Retina (tissue), 1 donor: ENCODE results near the gene S100A14.

Source experiments
- DNase-seq: peaks from one replicate; pipeline ENCODE4 v3.0.0-alpha.2; 2016

The S100A14 gene

GRCh38 chr1:153638261-153638660 is 22.1 kb upstream of the S100A14 start:
- DNase-seq = no peak

DNA sequence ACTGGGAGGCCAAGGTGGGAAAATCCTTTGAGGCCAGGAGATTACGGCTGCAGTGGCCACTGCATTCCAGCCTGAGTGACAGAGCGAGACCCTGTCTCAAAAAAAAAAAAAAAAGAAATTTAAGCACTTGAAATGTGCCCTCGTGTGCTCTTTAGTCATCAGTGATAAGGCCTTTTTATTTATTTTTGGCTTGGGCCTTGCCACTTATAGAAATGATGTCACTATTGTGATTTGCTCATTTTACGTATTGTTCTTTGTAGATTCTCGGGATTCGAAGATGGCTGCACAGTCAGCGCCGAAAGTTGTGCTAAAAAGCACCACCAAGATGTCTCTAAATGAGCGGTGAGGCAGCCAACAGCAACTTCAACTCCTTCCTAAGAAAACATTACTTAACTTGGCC is 20.2 kb upstream of the S100A14 start:
- no peak for DNase-seq

GRCh38 chr1:153635872-153636271 is 19.7 kb upstream of the S100A14 start:
- DNase-seq = no peak

DNA sequence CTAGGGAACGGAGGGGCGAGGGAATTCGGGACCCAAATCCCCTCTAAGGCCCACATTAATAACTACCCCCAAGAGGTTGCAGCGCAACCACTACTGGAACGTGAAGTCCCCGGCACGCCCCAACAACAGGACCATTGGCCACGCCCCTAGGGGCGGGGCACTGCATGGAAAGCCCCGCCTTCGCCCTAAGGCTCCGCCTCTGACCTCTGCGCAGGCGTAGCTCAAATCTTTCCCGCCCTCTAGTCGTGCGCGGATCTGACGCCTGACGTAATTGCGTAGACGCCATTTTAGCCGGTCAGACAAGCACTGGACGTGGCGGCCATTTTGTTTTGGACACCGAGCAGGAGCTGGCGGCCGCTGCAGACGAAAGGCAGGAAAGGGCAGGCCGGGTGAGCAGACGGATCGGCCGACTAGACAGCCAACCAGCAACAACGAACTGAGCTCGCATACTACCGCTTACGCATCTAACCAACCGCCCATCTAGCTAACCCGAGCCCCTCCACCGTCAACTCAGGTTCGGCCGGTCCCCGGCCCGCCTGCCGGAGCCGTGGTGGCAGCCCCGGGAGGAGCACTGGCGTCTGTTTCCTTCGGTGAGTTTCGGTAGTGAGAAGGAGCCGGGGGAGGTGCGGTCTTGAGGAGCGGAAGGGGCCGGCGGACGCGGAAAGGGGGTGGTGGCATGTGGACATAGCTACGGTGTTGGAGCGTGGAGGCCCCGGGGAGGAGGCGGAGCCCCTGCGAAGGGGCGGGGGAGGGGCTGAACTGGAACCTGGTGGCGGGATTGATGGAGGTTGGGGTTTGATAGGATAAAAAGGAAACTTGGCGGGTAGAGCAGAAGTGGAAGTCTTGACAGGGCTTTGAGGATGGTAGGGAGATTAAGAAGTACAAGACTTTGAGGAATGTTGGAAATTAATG is 17.9 kb upstream of the S100A14 start, which contains the start of gene CHTOP:
TSS of gene CHTOP (plus strand) at position 313 of the 912 bp plus-strand sequence. CDS start 2,523 bp downstream, outside the sequence.
- peak; percentile 98 for DNase-seq

- DNase-seq = no peak
Measured at GRCh38 chr1:153633161-153633753, 17.1 kb upstream of the S100A14 start.

DNA sequence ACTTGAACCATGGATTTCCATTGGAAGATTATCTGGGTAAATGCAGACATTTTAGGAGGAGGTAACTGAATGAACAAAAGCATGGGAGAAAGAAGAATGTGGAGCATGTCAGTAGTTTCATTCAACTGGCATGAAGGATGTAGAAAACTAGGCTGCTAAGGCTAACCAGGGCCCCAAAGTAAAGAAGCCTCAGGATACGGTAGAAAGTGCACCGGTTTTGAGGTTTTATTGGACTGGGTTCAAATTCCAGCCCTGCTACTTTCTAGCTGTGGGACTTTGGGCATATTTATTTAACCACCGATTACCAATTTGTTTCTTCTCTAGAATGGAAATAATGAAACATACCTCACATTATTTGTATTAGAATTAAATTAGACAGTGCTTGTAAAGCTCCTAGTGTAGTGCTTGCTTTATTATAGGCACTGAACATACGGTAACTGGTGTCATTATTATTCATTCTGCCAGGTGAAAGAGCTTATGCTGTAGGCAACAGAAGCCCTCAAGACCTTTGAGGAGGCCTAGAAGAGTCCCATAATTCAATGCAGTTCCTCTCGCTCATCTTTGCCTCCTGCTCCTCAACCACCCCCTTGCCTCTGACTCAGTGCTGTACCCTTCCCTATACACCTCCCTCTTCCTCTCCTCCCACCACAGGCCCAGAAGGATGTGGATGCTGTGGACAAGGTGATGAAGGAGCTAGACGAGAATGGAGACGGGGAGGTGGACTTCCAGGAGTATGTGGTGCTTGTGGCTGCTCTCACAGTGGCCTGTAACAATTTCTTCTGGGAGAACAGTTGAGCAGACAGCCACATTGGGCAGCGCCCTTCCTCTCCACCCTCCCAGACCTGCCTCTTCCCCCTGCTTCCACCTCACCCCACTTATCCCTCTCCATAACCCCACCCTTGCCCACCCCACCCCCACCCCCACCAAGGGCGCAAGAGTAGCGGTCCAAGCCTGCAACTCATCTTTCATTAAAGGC is 15.2 kb upstream of the S100A14 start:
- DNase-seq = no peak

DNA sequence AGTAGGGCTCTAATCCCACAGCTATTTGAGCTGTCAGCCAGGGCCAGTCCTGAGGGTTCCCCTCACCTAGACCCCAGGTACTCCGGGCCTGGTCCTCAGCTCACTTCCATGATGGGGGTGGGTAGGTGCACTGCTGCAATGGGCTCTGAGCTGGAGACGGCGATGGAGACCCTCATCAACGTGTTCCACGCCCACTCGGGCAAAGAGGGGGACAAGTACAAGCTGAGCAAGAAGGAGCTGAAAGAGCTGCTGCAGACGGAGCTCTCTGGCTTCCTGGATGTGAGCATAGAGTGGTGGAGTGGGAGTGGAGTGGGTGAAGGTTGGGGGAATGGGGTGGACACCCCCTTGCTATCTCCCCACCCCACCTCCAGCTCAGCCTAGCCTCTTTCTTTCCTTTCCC is 14.3 kb upstream of the S100A14 start:
- no peak for DNase-seq

- DNase-seq = no peak
Measured at GRCh38 chr1:153629971-153630370, 13.8 kb upstream of the S100A14 start.

DNA sequence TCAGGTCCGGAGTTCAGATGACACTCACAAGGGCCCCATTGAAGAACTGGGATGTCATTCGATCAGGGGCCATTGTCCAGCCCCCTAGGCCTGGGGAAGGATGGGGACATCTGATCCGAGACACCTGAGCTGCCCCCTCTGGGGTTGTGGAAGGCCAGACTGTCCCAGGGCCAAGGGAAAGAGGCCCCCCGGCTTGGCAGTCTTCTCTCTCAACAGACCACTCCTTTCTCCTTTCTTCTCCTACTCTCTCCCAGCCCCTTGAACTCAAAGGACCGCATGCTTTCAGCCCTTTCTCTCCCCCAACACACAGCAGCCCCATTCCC is 13.2 kb upstream of the S100A14 start:
- no peak for DNase-seq

DNA sequence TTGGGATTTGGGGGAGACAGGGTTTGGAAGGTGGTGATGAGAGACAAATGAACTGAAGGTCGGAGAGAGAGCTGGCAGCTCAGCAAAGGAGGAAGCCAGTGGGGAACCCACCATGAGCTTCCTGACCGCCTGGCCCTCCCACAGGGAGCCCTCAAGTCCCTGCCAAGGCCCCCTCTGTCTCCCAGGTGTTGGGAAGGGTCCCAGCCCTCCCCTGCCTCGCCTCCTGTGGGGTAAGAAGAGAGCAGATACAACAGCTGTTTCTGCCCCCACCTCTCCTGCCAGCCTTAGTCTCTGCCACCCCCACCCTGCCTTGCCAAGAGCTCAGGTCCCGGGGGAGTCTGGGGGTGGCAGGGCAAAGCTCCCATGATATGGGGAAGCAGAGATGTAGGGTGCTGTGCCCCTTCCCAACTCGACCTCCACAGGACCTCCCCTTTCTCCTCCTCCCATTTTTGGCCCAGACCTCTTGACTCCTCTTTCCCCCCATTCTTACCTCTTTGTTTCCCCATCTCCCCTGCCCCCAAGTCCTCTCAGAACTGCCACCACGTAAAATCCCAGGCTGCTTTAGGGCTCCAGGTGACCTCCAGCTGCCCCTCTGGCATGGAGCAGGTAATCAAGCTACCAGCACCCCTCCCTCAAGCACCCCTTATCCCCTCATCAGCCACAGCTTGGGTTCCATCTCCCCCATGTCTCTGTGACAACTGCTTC is 12.7 kb upstream of the S100A14 start:
- DNase-seq = no peak

- no peak for DNase-seq
Measured at GRCh38 chr1:153627715-153628626, 11.8 kb upstream of the S100A14 start, which contains the start of gene S100A1. Gene S100A1, plus strand, starts transcription at chr1:153628434. Its CDS starts 2,088 bp downstream, at chr1:153630522.

- DNase-seq = peak; percentile 90
Measured at GRCh38 chr1:153626904-153627714, 11.0 kb upstream of the S100A14 start, which contains the start of gene S100A13. Gene S100A13, minus strand, starts transcription at chr1:153627505. Its CDS starts 1,033 bp downstream, at chr1:153626472.

GRCh38 chr1:153626477-153626903 is 10.4 kb upstream of the S100A14 start:
- no peak for DNase-seq

DNA sequence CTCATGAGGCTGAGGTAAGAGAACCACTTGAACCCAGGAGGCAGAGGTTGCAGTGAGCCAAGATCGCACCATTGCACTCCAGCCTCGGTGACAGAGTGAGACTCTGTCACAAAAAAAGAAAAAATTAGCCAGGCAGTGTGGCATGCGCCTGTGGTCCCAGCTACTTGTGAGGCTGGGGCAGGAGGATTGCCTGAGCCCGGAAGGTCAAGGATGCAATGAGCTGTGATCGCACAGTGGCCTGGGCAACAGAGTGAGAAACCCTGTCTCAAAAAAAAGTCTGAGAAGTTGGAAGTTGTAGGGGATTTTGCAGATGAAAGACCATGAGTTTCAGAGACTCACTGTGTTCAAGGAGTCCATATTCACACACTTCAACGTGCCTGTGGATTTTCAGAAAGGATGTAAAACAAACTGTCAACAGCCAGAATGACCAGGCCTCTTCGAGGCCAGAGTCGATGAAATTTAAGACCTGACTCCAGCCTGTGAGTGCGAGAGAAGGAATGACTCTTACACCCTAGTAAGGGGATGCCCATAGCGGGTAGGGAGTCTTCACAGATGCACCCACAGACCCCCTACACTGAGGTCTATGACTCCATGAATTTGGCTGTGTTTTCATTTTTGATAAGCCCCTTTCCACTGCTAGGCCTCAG is 9.0 kb upstream of the S100A14 start:
- DNase-seq = no peak

DNA sequence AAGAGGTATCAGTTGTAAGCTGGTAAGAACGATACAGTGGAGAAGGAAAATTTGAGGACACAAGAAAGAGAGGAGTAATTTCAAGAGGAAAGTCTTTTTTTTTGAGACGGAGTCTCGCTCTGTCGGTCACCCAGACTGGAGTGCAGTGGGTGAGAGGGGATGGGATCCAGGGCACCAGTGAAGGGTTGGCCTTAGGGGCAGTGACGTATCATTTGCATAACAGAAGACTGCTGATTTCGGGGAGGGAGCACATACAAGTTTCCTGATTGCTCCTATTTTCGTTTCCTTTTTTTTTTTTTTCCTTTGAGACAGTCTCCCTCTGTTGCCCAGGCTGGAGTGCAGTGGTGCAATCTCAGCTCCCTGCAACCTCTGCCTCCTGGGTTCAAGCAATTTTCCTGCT is 7.0 kb upstream of the S100A14 start:
- no peak for DNase-seq

- no peak for DNase-seq
Measured at GRCh38 chr1:153619171-153619570, 3.0 kb upstream of the S100A14 start.

DNA sequence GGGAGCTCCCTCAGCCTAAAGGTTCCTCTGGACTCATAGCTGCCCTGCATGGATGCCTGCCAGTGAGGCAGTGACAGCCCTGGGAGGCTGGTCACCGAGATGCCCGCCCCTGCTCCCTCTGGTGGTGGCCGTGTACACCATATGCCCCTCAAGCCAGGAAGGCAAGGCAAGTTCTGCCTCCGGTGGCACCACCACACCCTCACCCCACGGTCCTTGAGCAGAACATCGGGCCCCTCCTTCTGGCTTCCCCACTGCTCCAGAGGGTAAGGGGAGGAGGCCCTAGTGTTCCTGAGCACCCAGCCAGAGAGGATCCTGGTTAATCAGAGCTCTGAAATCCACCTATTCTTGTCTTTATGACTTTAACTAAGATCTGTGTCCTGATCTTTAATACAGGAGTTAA is 1.5 kb upstream of the S100A14 start:
- DNase-seq = no peak

DNA sequence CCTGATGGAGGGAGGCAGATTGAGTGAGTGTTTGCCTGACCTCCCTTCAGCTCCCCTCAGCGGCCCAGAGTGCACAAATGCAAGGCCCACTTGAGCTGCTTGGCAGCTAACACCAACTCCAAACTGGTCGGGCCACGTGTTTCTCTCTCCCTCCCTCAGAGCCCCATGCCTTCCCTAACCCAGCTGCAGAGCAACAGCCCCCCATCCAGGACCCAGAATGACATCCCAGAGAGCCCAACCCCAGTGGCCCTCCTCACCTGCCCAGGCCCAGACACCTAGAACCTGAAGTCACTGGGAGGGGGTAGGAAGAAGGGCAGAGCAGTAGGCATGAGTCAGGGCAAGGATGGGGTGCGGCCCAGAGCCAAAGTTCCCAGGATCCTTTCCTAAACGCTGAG is 789 bp upstream of the S100A14 start:
- DNase-seq = no peak

- DNase-seq = no peak
Measured at GRCh38 chr1:153615406-153615805, 719 bp downstream of the S100A14 start.

DNA sequence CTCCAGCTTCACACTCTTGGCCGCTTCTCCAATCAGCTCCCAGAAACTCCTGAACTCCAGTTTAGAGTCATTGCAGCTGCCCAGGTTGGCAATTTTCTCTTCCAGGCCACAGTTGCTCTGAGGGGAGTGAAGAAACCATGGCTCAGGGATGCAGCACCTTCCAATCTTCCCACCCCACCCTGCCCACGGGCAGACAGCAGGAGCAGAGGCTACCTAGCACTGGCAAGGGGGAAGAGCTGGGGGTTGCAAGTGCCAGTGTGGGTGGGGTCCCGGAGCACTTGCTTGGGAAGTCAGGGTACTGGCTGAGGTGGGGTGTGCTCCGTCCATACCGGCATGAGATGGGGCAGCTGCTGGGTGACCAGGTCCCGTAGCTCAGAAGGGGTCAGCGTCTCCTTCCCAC is 1.2 kb downstream of the S100A14 start:
- no peak for DNase-seq
